HG02870 (cell line): Measurements from ENCODE around the gene CNOT6.
A peak's percentile ranks its signal among the peaks of the same experiment; 100 is the strongest.
"Not testable (repeated sequence)": the region's sequence is repeated elsewhere in the genome, so short reads cannot be mapped to it uniquely, and the experiment has no call there.

Experiments
- ATAC-seq: cut with Tn5 transposase; IDR thresholded peaks from one replicate; pipeline ENCODE4 v1.9.1; 2021; ENCODE audit warnings: mild to moderate bottlenecking, moderate library complexity; ENCODE audit not compliant: unreplicated experiment

Gene CNOT6

DNA sequence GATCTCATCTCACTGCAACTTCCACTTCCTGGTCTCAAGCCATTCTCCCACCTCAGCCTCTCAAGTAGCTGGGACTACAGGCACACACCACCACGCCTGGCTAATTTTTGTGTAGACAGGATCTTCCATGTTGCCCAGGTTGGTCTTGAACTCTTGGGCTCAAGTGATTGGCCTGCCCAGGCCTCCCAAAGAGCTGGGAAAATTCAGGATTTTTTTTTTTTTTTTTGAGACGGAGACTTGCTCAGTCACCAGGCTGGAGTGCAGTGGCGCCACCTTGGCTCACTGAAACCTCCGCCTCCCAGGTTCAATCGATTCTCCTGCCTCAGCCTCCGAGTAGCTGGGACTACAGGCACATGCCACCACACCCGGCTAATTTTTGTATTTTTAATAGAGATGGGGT lies 21.8 kb downstream of the CNOT6 start:
- not testable (repeated sequence) for ATAC-seq

GRCh38 chr5:180516440-180516839 lies 22.3 kb downstream of the CNOT6 start:
- no peak for ATAC-seq

DNA sequence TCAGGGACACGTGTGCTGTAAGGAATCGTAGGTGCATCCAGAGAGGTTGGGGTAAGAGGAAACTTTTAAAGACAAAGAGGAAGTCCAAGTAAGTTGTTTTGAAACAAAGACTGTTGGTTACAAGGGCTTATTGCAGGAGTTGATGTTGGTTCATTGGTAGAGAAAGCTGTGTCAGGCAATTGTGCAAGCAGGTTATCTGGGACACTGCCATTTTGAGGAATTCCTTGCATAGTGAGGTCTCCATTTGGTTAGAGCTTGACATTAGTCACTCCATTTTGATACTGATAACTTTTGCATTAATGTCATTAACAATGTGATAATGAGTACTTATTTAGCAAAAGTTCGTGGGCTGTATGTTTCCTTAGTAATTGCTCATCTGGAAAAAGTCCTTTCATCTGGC lies 24.9 kb downstream of the CNOT6 start:
- ATAC-seq: no peak

GRCh38 chr5:180521101-180521500 lies 26.9 kb downstream of the CNOT6 start:
- no peak for ATAC-seq

- ATAC-seq: no peak
Measured at GRCh38 chr5:180521591-180521990, 27.4 kb downstream of the CNOT6 start.

GRCh38 chr5:180522330-180522729 lies 28.2 kb downstream of the CNOT6 start:
- no peak for ATAC-seq

GRCh38 chr5:180523629-180524466 lies 29.7 kb downstream of the CNOT6 start:
- no peak for ATAC-seq

DNA sequence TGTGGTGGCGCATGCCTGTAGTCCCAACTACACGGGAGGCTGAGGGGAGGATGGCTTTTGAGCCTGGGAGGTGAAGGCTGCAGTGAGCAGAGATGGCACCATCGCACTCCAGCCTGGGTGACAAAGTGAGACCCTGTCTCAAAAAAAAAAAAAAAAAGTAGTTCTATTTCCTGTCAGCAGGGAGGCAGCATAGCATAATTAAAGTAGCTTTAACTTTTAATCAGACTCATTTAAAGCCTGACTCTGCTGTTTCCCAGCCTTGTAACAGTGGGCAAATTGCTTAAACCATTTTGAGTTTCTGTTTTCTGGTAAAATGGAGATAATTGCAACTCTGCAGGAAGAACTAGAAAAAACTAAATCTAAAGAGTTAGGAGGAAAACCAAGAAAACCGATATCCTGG lies 31.2 kb downstream of the CNOT6 start:
- no peak for ATAC-seq

- no peak for ATAC-seq
Measured at GRCh38 chr5:180526269-180526668, 32.1 kb downstream of the CNOT6 start.

- no peak for ATAC-seq
Measured at GRCh38 chr5:180527659-180528058, 33.5 kb downstream of the CNOT6 start.

DNA sequence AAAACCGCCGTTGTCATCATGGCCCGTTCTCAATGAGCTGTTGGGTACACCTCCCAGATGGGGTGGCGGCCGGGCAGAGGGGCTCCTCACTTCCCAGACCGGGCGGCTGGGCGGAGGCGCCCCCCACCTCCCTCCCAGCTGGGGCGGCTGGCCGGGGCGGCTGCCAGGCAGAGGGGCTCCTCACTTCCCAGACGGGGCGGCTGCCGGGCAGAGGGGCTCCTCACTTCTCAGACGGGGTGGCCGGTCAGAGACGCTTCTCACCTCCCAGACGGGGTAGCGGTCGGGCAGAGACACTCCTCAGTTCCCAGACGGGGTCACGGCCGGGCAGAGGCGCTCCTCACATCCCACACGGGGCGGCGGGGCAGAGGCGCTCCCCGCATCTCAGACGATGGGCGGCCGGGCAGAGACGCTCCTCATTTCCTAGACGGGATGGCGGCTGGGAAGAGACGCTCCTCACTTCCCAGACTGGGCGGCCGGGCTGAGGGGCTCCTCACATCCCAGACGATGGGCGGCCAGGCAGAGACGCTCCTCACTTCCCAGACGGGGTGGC lies 36.9 kb downstream of the CNOT6 start:
- ATAC-seq: not testable (repeated sequence)

- ATAC-seq: no peak
Measured at GRCh38 chr5:180532268-180532667, 38.1 kb downstream of the CNOT6 start.

GRCh38 chr5:180533845-180534244 lies 39.7 kb downstream of the CNOT6 start:
- ATAC-seq: no peak

DNA sequence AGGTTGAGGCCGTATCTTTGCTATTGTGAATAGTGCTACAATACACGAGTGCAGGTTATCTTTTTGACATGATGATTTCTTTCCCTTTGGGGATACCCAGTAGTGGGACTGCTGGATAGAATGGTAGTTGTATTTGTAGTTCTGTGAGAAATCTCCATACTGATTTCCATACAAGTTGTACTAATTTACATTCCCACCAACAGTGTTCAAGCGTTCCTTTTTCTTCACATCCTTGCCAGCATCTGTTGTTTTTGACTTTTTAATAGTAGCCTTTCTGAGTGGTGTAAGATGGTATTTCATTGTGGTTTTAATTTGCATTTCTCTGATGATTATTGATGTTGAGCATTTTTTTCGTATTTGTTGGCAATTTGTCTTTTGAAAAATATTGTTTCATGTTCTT lies 41.4 kb downstream of the CNOT6 start:
- no peak for ATAC-seq

DNA sequence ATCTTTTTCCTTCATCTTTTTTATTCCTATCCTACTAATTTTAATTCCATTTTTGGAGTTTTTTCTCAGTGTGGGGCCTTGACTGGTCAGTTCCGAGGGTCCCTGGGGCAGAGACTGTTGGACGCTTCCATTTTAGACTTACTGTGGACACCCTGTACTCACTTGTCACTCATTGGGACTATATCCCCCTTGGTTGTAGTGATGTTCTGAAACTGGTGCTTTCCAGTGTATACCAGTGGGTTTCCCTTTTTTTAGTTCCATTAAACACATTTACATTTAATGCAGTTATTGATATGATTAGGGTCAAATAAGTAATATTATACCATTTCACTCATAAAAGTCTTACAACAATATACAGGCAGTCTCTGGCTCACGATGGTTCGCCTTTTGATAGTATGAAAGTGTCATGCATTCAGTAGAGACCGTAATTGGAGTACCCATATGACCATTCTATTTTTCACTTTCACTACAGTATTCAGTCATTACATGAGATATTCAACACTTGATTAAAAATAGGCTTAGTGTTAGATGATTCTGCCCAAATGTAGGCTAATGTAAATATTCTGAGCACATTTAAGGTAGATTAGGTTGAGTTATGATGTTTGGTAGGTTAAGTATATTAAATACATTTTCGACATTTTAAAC lies 46.0 kb downstream of the CNOT6 start:
- ATAC-seq: peak; percentile 89

- ATAC-seq: no peak
Measured at GRCh38 chr5:180541710-180542109, 47.5 kb downstream of the CNOT6 start.

DNA sequence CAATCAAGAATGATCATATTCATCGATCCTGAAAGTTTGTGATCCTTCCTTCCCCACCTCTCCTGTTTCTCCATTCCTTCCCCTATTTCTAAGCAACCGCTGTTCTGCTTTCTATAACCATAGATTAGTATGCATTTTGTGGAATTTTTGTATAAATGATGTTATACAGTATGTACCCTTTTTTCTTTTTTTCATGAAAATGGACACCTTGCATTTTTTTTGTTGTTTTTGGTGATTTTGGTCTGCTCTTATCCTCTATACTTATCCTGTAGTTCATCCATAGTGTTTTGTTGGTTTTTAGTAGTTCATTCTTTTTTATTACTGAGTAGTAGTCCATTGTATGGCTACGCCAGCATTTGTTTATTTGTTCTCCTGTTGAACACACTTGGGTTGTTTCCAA lies 51.1 kb downstream of the CNOT6 start:
- no peak for ATAC-seq

DNA sequence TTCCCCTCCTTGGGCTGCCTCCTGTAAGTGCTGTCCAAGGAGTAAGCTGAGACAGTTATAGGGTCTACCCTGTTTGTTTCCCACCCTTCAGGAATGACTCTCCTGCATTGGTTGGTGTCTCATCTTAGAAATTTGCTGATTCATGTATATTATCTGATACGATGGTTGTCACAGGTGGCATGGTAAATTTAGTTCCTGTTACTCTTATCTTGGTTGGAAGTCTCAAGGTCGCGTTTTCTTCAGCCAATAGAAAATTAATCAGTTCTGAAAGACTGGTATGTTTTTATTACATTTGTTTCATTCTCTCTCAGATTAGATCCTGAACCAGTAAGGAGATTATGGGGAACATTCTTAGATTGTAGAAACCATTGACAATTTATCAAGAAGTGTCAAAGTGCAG lies 54.4 kb downstream of the CNOT6 start:
- no peak for ATAC-seq

GRCh38 chr5:180553530-180553929 lies 59.4 kb downstream of the CNOT6 start:
- no peak for ATAC-seq

GRCh38 chr5:180555168-180555921 lies 61.2 kb downstream of the CNOT6 start:
- ATAC-seq: no peak

GRCh38 chr5:180557217-180557809 lies 63.1 kb downstream of the CNOT6 start:
- ATAC-seq: no peak
